WTC11 (cell line): Measurements from ENCODE around the gene CACTIN. TPM values are rescaled to one million over a fixed set of nuclear protein-coding genes. Genes with fewer than 3 reads are reported as not detected.

Experiments used
- ATAC-seq: fragments of 200-7000 bp; cut with Tn5 transposase; 2 replicates; pipeline ENCODE4 v1.10.0; 2021; ENCODE audit warnings: mild to moderate bottlenecking, moderate library complexity
- CTCF ChIA-PET: fragments of 300-600 bp; sonication (Branson Sonifier 250); formaldehyde crosslinking; loops from one replicate; lab custom pipeline; 2021; ENCODE audit warnings: antibody characterized with exemption; lab: Charles Lee
- POLR2A ChIA-PET: fragments of 350-600 bp; sonication (Branson Sonifier 250); formaldehyde crosslinking; loops from one replicate; lab custom pipeline; 2021; ENCODE audit warnings: antibody characterized with exemption; lab: Charles Lee
- DNase-seq: peaks from one replicate; pipeline ENCODE4 v3.0.0; 2021; ENCODE audit warnings: low spot score
- H3K27ac Mint-ChIP-seq: 2 replicates; pipeline ENCODE4 v1.8.0; 2021; ENCODE audit warnings: mixed read lengths
- H3K27me3 Mint-ChIP-seq: 2 replicates; pipeline ENCODE4 v1.8.0; 2021; ENCODE audit warnings: low read depth, mild to moderate bottlenecking, moderate library complexity, mixed read lengths
- H3K36me3 Mint-ChIP-seq: 2 replicates; pipeline ENCODE4 v1.8.0; 2021; ENCODE audit warnings: mixed read lengths
- H3K4me1 Mint-ChIP-seq: 2 replicates; pipeline ENCODE4 v1.8.0; 2022; ENCODE audit warnings: mixed read lengths
- H3K4me3 Mint-ChIP-seq: 2 replicates; pipeline ENCODE4 v1.8.0; 2021; ENCODE audit warnings: mild to moderate bottlenecking, moderate library complexity, mixed read lengths
- H3K9me3 Mint-ChIP-seq: 2 replicates; pipeline ENCODE4 v1.8.0; 2021; ENCODE audit warnings: mixed read lengths
- CBFB ChIP-seq: sonication (generic); formaldehyde crosslinking; IDR thresholded peaks from 2 replicates; pipeline ENCODE4 v1.8.1; 2022; ENCODE audit warnings: mild to moderate bottlenecking, low read depth, missing genetic modification reagents
- CREM ChIP-seq: sonication (generic); formaldehyde crosslinking; IDR thresholded peaks from 2 replicates; pipeline ENCODE4 v1.8.1; 2022; ENCODE audit warnings: mild to moderate bottlenecking, missing genetic modification reagents, moderate library complexity
- EMX1 ChIP-seq: fragments of 250-450 bp; sonication (Bioruptor Pico); IDR thresholded peaks from 2 replicates; pipeline ENCODE4 v1.8.0; 2021; ENCODE audit warnings: mild to moderate bottlenecking
- FOXK1 ChIP-seq: sonication (generic); formaldehyde crosslinking; IDR thresholded peaks from 2 replicates; pipeline ENCODE4 v1.8.0; 2022; ENCODE audit warnings: mild to moderate bottlenecking, moderate library complexity, missing genetic modification reagents
- FOXP4 ChIP-seq: sonication (generic); formaldehyde crosslinking; IDR thresholded peaks from 2 replicates; pipeline ENCODE4 v1.8.0; 2022; ENCODE audit warnings: mild to moderate bottlenecking, missing genetic modification reagents
- HMGXB4 ChIP-seq: sonication (generic); formaldehyde crosslinking; IDR thresholded peaks from 2 replicates; pipeline ENCODE4 v1.8.1; 2023; ENCODE audit warnings: mild to moderate bottlenecking, moderate library complexity, missing genetic modification reagents
- JUN ChIP-seq: sonication (generic); formaldehyde crosslinking; IDR thresholded peaks from 2 replicates; pipeline ENCODE4 v1.8.0; 2023; ENCODE audit warnings: mild to moderate bottlenecking, missing genetic modification reagents
- KAT7 ChIP-seq: sonication (generic); formaldehyde crosslinking; IDR thresholded peaks from 2 replicates; pipeline ENCODE4 v1.8.1; 2023; ENCODE audit warnings: missing genetic modification reagents, mild to moderate bottlenecking, borderline replicate concordance
- MYBL2 ChIP-seq: sonication (generic); formaldehyde crosslinking; IDR thresholded peaks from 2 replicates; pipeline ENCODE4 v1.8.1; 2023; ENCODE audit warnings: mild to moderate bottlenecking, moderate library complexity, missing genetic modification reagents
- NR3C1 ChIP-seq: sonication (generic); formaldehyde crosslinking; conservative IDR thresholded peaks from 2 replicates; pipeline ENCODE4 v1.8.1; 2023; ENCODE audit warnings: low read depth, mild to moderate bottlenecking, missing genetic modification reagents
- SOX15 ChIP-seq: fragments of 250-450 bp; sonication (Bioruptor Pico); IDR thresholded peaks from 2 replicates; pipeline ENCODE4 v1.9.0; 2021; ENCODE audit warnings: mild to moderate bottlenecking
- SP1 ChIP-seq: sonication (generic); formaldehyde crosslinking; conservative IDR thresholded peaks from 2 replicates; pipeline ENCODE4 v1.8.1; 2022; ENCODE audit warnings: missing genetic modification reagents
- USF2 ChIP-seq: sonication (generic); formaldehyde crosslinking; IDR thresholded peaks from 2 replicates; pipeline ENCODE4 v1.8.1; 2023; ENCODE audit warnings: mild to moderate bottlenecking, missing genetic modification reagents, moderate library complexity
- ZBTB21 ChIP-seq: sonication (generic); formaldehyde crosslinking; IDR thresholded peaks from 2 replicates; pipeline ENCODE4 v1.8.1; 2023; ENCODE audit warnings: mild to moderate bottlenecking, missing genetic modification reagents, borderline replicate concordance
- ZNF396 ChIP-seq: fragments of 250-450 bp; sonication (Bioruptor Pico); IDR thresholded peaks from 2 replicates; pipeline ENCODE4 v1.8.0; 2021; ENCODE audit warnings: mild to moderate bottlenecking, moderate library complexity, borderline replicate concordance
- ZNF423 ChIP-seq: fragments of 250-450 bp; sonication (Bioruptor Pico); IDR thresholded peaks from 2 replicates; pipeline ENCODE4 v2.1.2; 2022; ENCODE audit warnings: mild to moderate bottlenecking, moderate library complexity
- ZNF532 ChIP-seq: fragments of 250-450 bp; sonication (Bioruptor Pico); IDR thresholded peaks from 2 replicates; pipeline ENCODE4 v1.9.0; 2021; ENCODE audit warnings: mild to moderate bottlenecking, borderline replicate concordance
- ZNF671 ChIP-seq: fragments of 250-450 bp; sonication (Bioruptor Pico); IDR thresholded peaks from 2 replicates; pipeline ENCODE4 v1.8.0; 2021; ENCODE audit warnings: mild to moderate bottlenecking
- total RNA-seq: library from RNA; stranded (reverse); gene quantifications from 3 replicates; pipeline ENCODE4 v1.2.3, GENCODE V29; 2021

The CACTIN gene
- total RNA-seq, 1 experiment from 2014 or later = 42.2 TPM

- TF ChIP-seq FOXP4 (CRISPR knock-in tag) = no peak
- no peak for TF ChIP-seq CREM (CRISPR knock-in tag)
- TF ChIP-seq KAT7 (CRISPR knock-in tag) = no peak
- no peak for TF ChIP-seq JUN (CRISPR knock-in tag)
- no peak for TF ChIP-seq SOX15 (CRISPR knock-in tag)
- TF ChIP-seq HMGXB4 = no peak
These were observed 9.1 kb downstream of the CACTIN start (continued) for GRCh38 chr19:3617463-3617862.

- H3K4me1 Mint-ChIP-seq = 0 out of 2 replicates have a peak, but pooled peaks cover 3% of the 10 kb centered on the region
- POLR2A ChIA-PET = no interaction called here
- TF ChIP-seq ZNF671 (CRISPR knock-in tag) = no peak
- no peaks in the 10 kb centered on the region; the same call in 1 of the 2 replicates for H3K36me3 Mint-ChIP-seq
- no peak for ATAC-seq
- H3K27ac Mint-ChIP-seq = no peak overlapping the region; the same call in 1 of the 2 replicates
- DNase-seq = no peak
- H3K9me3 Mint-ChIP-seq = no peaks in the 10 kb centered on the region
- CTCF ChIA-PET = interaction anchor here (1.8 kb wide), 1 partner anchor 24 kb away, joined by 5 read pairs; no protein-coding TSS in a partner anchor
- no peaks in the 10 kb centered on the region for H3K27me3 Mint-ChIP-seq
- no peak overlapping the region for H3K4me3 Mint-ChIP-seq
These were observed 11.0 kb downstream of the CACTIN start for GRCh38 chr19:3615524-3616135.

GRCh38 chr19:3614858-3615505, 11.6 kb downstream of the CACTIN start:
- ATAC-seq = no peak
- Mint-ChIP-seq H3K27me3 (no peaks in the 10 kb centered on the region), H3K4me3 (no peak overlapping the region), H3K36me3 (no peaks in the 10 kb centered on the region; the same call in 1 of the 2 replicates), H3K4me1 (0 out of 2 replicates have a peak, but pooled peaks cover 3% of the 10 kb centered on the region), H3K9me3 (no peaks in the 10 kb centered on the region), H3K27ac (no peak overlapping the region; the same call in 1 of the 2 replicates)
- ChIA-PET CTCF (interaction anchor here (1.8 kb wide), 1 partner anchor 23 kb away, joined by 5 read pairs; no protein-coding TSS in a partner anchor), POLR2A (no interaction called here)
- DNase-seq = no peak
- TF ChIP-seq USF2 (CRISPR knock-in tag) = no peak
- TF ChIP-seq NR3C1 (CRISPR knock-in tag) = no peak
- TF ChIP-seq ZNF396 (CRISPR knock-in tag) = no peak
- no peak for TF ChIP-seq MYBL2
- TF ChIP-seq EMX1 (CRISPR knock-in tag) = no peak
- TF ChIP-seq ZBTB21 (CRISPR knock-in tag) = no peak
- no peak for TF ChIP-seq FOXK1 (CRISPR knock-in tag)
- no peak for TF ChIP-seq CBFB (CRISPR knock-in tag)
- no peak for TF ChIP-seq ZNF532 (CRISPR knock-in tag)
- no peak for TF ChIP-seq SP1 (CRISPR knock-in tag)
- no peak for TF ChIP-seq ZNF423 (CRISPR knock-in tag)
